ENCODE measurements around the gene FEZF1. TPM values are rescaled to one million over a fixed set of nuclear protein-coding genes. Genes with fewer than 3 reads are reported as not detected.

FEZF1 gene
- total RNA-seq, 2 donors from 2014 or later: 0.22 TPM; not detected in 1

DNA sequence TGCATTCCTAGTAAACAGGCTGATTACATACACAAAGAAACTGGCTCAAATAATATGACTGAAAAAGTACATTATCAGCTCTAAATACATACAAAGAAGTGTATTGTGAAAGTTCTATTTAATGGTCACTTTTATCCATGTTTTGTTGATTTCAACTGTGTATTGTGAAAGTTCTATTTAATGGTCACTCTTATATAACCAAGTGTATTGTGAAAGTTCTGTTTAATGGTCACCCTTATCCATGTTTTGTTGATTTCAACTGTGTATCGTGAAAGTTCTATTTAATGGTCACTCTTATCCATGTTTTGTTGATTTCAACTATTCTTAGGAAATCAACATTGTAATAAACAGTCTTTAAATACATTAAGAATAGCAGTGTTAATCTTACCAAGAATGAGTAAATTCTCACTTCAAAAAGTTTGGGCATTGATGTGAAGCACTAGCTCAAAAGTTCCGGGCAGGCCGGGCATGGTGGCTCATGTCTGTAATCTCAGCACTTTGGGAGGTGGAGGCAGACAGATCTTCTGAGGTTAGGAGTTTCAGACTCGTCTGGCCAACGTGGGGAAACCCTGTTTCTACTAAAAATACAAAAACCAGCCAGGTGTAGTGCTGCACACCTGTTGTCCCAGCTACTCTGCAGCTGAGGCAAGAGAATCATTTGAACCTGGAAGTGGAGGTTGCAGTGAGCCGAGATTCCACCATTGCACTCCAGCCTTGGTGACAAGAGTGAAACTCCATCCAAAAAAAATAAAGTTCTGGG, 34.8 kb upstream of the FEZF1 start:
- 91 to 100% methylated on average over 1 to 5 of the region's 6 CpGs for WGBS, 2 experiments (ENCODE audit: insufficient coverage in 1 of 2, insufficient read length in 1 of 2)
- H3K36me3 Mint-ChIP-seq (ENCODE audit: low read depth): no peaks in the 10 kb centered on the region
- TF ChIP-seq, protein P1, sequence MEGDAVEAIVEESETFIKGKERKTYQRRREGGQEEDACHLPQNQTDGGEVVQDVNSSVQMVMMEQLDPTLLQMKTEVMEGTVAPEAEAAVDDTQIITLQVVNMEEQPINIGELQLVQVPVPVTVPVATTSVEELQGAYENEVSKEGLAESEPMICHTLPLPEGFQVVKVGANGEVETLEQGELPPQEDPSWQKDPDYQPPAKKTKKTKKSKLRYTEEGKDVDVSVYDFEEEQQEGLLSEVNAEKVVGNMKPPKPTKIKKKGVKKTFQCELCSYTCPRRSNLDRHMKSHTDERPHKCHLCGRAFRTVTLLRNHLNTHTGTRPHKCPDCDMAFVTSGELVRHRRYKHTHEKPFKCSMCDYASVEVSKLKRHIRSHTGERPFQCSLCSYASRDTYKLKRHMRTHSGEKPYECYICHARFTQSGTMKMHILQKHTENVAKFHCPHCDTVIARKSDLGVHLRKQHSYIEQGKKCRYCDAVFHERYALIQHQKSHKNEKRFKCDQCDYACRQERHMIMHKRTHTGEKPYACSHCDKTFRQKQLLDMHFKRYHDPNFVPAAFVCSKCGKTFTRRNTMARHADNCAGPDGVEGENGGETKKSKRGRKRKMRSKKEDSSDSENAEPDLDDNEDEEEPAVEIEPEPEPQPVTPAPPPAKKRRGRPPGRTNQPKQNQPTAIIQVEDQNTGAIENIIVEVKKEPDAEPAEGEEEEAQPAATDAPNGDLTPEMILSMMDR (conservative IDR thresholded peaks at IDR 0.05): no peak
- no peak overlapping the region for H3K27ac Mint-ChIP-seq
- Histone ChIP-seq H3K27ac (ENCODE audit: low read depth, low read length) (no peak overlapping the region), H3K9me3 (ENCODE audit: control insufficient read depth, low read length) (no peaks in the 10 kb centered on the region), H3K9ac (ENCODE audit: extremely low read depth, low read length, poor library complexity, severe bottlenecking) (no peak overlapping the region), H3K4me3 (ENCODE audit: low read length) (no peak overlapping the region), H3K27me3 (ENCODE audit: control insufficient read depth, insufficient read depth, low read length, poor library complexity, severe bottlenecking) (no peaks in the 10 kb centered on the region), H3K36me3 (ENCODE audit: control insufficient read depth, insufficient read depth, low read length) (no peaks in the 10 kb centered on the region), H3K4me1 (ENCODE audit: control insufficient read depth, insufficient read depth, low read length) (peaks cover 7% of the 10 kb centered on the region)
- no peak for DNase-seq
- H3K4me3 Mint-ChIP-seq: no peak overlapping the region
- H3K9me3 Mint-ChIP-seq: no peaks in the 10 kb centered on the region
- peaks cover 2% of the 10 kb centered on the region for H3K27me3 Mint-ChIP-seq (ENCODE audit: insufficient read depth)
- peaks cover 15% of the 10 kb centered on the region for H3K4me1 Mint-ChIP-seq

DNA sequence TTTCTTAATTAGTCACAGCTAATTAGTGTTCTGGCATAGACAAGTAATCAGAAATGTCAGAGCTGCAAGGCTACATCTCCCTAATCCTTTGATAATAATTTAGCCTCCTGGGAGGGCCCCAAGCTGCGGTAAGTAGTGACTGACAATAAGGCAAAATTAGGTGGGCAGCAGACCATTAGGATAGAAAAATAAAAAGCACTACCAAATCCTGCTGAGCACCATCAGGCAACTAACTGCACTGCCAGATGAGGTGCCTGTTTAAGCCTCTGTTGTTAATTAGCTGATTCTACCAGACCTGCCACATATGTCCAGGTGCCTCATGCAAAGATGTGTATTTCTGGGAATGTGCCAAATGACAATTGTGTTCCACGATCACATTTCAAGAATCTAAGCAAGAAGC, 32.5 kb upstream of the FEZF1 start:
- Mint-ChIP-seq H3K4me1 (peaks cover 15% of the 10 kb centered on the region), H3K27me3 (ENCODE audit: insufficient read depth) (peaks cover 2% of the 10 kb centered on the region), H3K9me3 (no peaks in the 10 kb centered on the region), H3K4me3 (no peak overlapping the region), H3K27ac (no peak overlapping the region), H3K36me3 (ENCODE audit: low read depth) (no peaks in the 10 kb centered on the region)
- no peak overlapping the region for H3K9ac ChIP-seq (ENCODE audit: extremely low read depth, low read length, poor library complexity, severe bottlenecking)
- H3K36me3 ChIP-seq (ENCODE audit: control insufficient read depth, insufficient read depth, low read length): no peaks in the 10 kb centered on the region
- 65 to 83% methylated on average over 1 to 2 of the region's 2 CpGs for WGBS, 2 experiments (ENCODE audit: insufficient coverage in 1 of 2, insufficient read length in 1 of 2)
- H3K4me1 ChIP-seq (ENCODE audit: control insufficient read depth, insufficient read depth, low read length): peaks cover 7% of the 10 kb centered on the region
- no peak overlapping the region for H3K4me3 ChIP-seq (ENCODE audit: low read length)
- H3K27me3 ChIP-seq (ENCODE audit: control insufficient read depth, insufficient read depth, low read length, poor library complexity, severe bottlenecking): no peaks in the 10 kb centered on the region
- DNase-seq: no peak
- no peak overlapping the region for H3K27ac ChIP-seq (ENCODE audit: low read depth, low read length)
- no peaks in the 10 kb centered on the region for H3K9me3 ChIP-seq (ENCODE audit: control insufficient read depth, low read length)
- TF ChIP-seq, protein P1 (conservative IDR thresholded peaks at IDR 0.05): no peak

DNA sequence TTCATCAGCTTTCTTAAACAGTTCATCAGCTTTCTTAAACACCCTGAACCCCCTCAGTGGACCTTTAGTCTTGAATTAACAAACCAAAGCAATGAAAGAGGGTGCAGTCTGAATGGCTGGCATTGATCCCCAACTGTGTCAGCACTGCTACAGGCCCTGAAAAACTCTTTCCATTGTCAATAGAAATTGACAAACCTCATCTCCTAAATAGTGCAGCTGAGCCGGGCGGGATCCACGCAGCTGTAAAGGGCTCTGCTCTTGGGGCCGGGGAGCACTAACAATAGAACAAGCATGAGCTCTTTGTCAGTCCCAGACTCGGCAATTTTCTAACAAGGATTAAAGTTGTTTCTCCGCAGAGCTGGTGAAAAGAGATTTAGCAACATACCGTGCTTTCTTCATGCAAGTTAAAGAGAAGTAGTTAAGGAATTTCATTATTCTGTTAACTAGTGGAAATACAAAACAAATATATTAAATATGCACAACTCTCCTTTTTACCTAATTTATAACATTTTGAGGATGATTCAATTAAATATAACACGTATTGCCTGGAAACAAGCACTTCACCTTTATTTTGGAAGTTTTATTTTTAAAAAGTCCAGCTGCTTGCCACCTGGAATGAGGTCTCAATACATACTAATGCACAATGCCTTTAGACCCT, 24.7 kb upstream of the FEZF1 start:
- H3K36me3 Mint-ChIP-seq (ENCODE audit: low read depth): no peaks in the 10 kb centered on the region

More for the DNA sequence above, 24.7 kb upstream of the FEZF1 start:
- WGBS, 2 experiments (ENCODE audit: insufficient coverage in 1 of 2, insufficient read length in 1 of 2): 0 to 35% methylated on average over 3 to 8 of the region's 8 CpGs
- Histone ChIP-seq H3K9me3 (ENCODE audit: control insufficient read depth, low read length) (no peaks in the 10 kb centered on the region), H3K36me3 (ENCODE audit: control insufficient read depth, insufficient read depth, low read length) (no peaks in the 10 kb centered on the region), H3K4me3 (ENCODE audit: low read length) (no peak overlapping the region), H3K4me1 (ENCODE audit: control insufficient read depth, insufficient read depth, low read length) (no peaks in the 10 kb centered on the region), H3K9ac (ENCODE audit: extremely low read depth, low read length, poor library complexity, severe bottlenecking) (no peak overlapping the region), H3K27ac (ENCODE audit: low read depth, low read length) (peak overlapping the region; percentile 59), H3K27me3 (ENCODE audit: control insufficient read depth, insufficient read depth, low read length, poor library complexity, severe bottlenecking) (no peaks in the 10 kb centered on the region)
- Mint-ChIP-seq H3K9me3 (no peaks in the 10 kb centered on the region), H3K27ac (no peak overlapping the region), H3K27me3 (ENCODE audit: insufficient read depth) (no peaks in the 10 kb centered on the region), H3K4me1 (peaks cover 19% of the 10 kb centered on the region), H3K4me3 (no peak overlapping the region)
- DNase-seq: peak; percentile 63
- TF ChIP-seq, protein P1 (conservative IDR thresholded peaks at IDR 0.05): no peak
